Ectodermal cell (in vitro differentiated cells): ENCODE measurements around the gene DHX8.
"Not testable (repeated sequence)": the region's sequence is repeated elsewhere in the genome, so short reads cannot be mapped to it uniquely, and the experiment has no call there.

ENCODE experiments used
- H3K27ac ChIP-seq: 2 replicates; pipeline ENCODE4 v1.7.0; 2013; ENCODE audit warnings: mild to moderate bottlenecking, low read depth, low read length; ENCODE audit not compliant: insufficient read depth, poor library complexity, severe bottlenecking
- H3K27me3 ChIP-seq: 2 replicates; pipeline ENCODE4 v1.7.0; 2013; ENCODE audit warnings: mild to moderate bottlenecking, low read length; ENCODE audit not compliant: insufficient read depth, control insufficient read depth, poor library complexity, severe bottlenecking
- H3K36me3 ChIP-seq: one replicate; pipeline ENCODE4 v1.7.0; 2013; ENCODE audit warnings: low read length; ENCODE audit not compliant: control insufficient read depth, insufficient read depth
- H3K4me1 ChIP-seq: one replicate; pipeline ENCODE4 v1.7.0; 2013; ENCODE audit warnings: low read length; ENCODE audit not compliant: control insufficient read depth, insufficient read depth
- H3K4me3 ChIP-seq: 2 replicates; pipeline ENCODE4 v1.7.0; 2013; ENCODE audit warnings: low read depth, low read length, control low read depth; ENCODE audit not compliant: insufficient read depth
- H3K9me3 ChIP-seq: 2 replicates; pipeline ENCODE4 v1.7.0; 2013; ENCODE audit warnings: mild to moderate bottlenecking, low read length, moderate library complexity; ENCODE audit not compliant: control insufficient read depth
- WGBS, 2 experiments: methylation state at CpG; one replicate each; pipeline ENCODE4 v1.1.7; 2013; ENCODE audit warnings: missing lambda C conversion rate in 2 of 2; 5-methylcytosine and 5-hydroxymethylcytosine counted together

The DHX8 gene

GRCh38 chr17:43476306-43476705, 7.5 kb upstream of the DHX8 start:
- H3K27me3 ChIP-seq, H3K4me1 ChIP-seq, H3K9me3 ChIP-seq, H3K36me3 ChIP-seq, H3K4me3 ChIP-seq, H3K27ac ChIP-seq: not testable (repeated sequence)
- 94 to 95% methylated on average over 9 of the region's 9 CpGs for WGBS, 2 experiments

- no peaks in the 10 kb centered on the region for H3K36me3 ChIP-seq
- no peak overlapping the region for H3K27ac ChIP-seq
- WGBS, 2 experiments = 73 to 75% methylated on average over 8 of the region's 9 CpGs
- H3K4me3 ChIP-seq = no peak overlapping the region
- H3K9me3 ChIP-seq = no peaks in the 10 kb centered on the region
- no peaks in the 10 kb centered on the region for H3K4me1 ChIP-seq
- H3K27me3 ChIP-seq = no peaks in the 10 kb centered on the region
Observed at GRCh38 chr17:43477832-43478634, 5.7 kb upstream of the DHX8 start.

- no peak overlapping the region for H3K4me3 ChIP-seq
- no peaks in the 10 kb centered on the region for H3K9me3 ChIP-seq
- H3K27me3 ChIP-seq = no peaks in the 10 kb centered on the region
- H3K4me1 ChIP-seq = peaks cover 2% of the 10 kb centered on the region
- H3K36me3 ChIP-seq = no peaks in the 10 kb centered on the region
- H3K27ac ChIP-seq = no peak overlapping the region
- WGBS, 2 experiments = 87 to 91% methylated on average over 3 of the region's 3 CpGs
Observed at GRCh38 chr17:43479948-43480347, 3.8 kb upstream of the DHX8 start.

DNA sequence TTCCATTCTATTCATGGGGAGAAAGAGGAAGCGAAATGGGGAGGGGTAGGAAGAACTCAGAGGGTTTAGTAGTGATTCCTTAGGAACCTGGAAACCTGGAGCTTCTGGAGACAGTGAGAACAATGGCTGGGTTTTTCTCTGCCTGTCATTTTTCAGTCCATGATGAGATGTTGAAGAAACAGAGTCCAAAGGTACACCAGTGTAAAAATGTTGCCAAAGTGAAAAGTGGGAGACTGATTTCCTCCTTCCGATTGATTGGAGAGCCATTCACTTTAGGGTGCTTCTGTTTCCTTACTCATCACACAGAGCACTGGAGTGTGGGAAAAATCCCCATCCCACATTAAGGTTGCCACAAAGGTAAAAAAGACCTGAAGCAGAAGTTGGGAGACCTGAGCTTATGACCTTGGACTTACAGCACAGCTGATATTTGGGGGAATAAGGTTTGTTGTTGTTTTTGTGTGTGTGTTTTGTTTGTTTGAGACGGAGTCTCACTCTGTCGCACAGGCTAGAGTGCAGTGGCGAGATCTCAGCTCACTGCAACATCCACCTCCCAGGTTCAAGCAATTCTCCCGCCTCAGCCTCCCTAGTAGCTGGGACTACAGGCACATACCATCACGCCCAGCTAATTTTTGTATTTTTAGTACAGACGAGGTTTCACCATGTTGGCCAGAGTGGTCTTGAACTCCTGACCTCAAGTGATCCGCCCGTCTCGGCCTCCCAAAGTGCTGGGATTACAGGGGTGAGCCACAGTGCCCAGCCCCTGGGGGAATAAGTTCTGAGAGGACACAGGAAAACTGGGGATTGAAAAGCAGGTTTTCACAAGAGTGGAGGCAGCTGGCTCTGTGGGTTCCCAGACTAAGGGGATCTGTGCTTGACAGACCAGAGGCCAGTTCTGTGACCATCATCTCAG, 1.4 kb upstream of the DHX8 start:
- H3K4me3 ChIP-seq = no peak overlapping the region
- no peaks in the 10 kb centered on the region for H3K9me3 ChIP-seq
- H3K27me3 ChIP-seq = no peaks in the 10 kb centered on the region
- no peaks in the 10 kb centered on the region for H3K36me3 ChIP-seq
- no peak overlapping the region for H3K27ac ChIP-seq
- H3K4me1 ChIP-seq = peaks cover 13% of the 10 kb centered on the region
- 93 to 98% methylated on average over 11 of the region's 11 CpGs for WGBS, 2 experiments

DNA sequence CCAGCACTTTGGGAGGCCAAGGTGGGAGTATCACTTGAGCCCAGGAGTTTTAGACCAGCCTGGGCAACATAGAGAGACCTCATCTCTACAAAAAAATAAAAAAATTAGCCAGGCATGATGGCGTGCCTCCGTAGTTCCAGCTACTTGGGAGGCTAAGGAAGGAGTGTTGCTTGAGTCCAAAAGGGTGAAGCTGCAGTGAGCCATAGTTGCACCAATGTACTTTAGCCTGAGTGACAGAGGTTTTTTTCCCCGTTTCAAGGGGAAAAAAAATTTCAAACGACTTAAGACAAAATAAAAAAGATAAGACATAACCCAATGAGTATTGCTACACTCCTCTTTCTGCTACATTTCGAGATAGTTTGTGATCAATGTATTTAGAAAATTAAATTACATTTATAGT, 6.8 kb downstream of the DHX8 start:
- Histone ChIP-seq H3K36me3 (peaks cover 36% of the 10 kb centered on the region), H3K4me1 (peaks cover 4% of the 10 kb centered on the region), H3K27ac (no peak overlapping the region), H3K9me3 (no peaks in the 10 kb centered on the region), H3K4me3 (no peak overlapping the region), H3K27me3 (no peaks in the 10 kb centered on the region)
- WGBS, 2 experiments = 86 to 95% methylated on average over 3 to 4 of the region's 5 CpGs

GRCh38 chr17:43509440-43509839, 25.7 kb downstream of the DHX8 start:
- WGBS, 2 experiments = 92 to 96% methylated on average over 7 of the region's 7 CpGs
- peaks cover 36% of the 10 kb centered on the region for H3K36me3 ChIP-seq
- not testable (repeated sequence) for H3K4me3 ChIP-seq, H3K9me3 ChIP-seq, H3K27ac ChIP-seq, H3K27me3 ChIP-seq, H3K4me1 ChIP-seq

GRCh38 chr17:43511199-43511598, 27.4 kb downstream of the DHX8 start:
- H3K36me3 ChIP-seq = peaks cover 37% of the 10 kb centered on the region
- not testable (repeated sequence) for H3K4me1 ChIP-seq

GRCh38 chr17:43515656-43516055, 31.9 kb downstream of the DHX8 start:
- Histone ChIP-seq H3K36me3 (peaks cover 38% of the 10 kb centered on the region), H3K27ac (no peak overlapping the region), H3K27me3 (no peaks in the 10 kb centered on the region), H3K4me3 (no peak overlapping the region), H3K9me3 (no peaks in the 10 kb centered on the region), H3K4me1 (no peaks in the 10 kb centered on the region)
- 96 to 100% methylated on average over 1 of the region's 1 CpG for WGBS, 2 experiments

More at GRCh38 chr17:43511199-43511598, 27.4 kb downstream of the DHX8 start:
- not testable (repeated sequence) for H3K9me3 ChIP-seq, H3K27ac ChIP-seq, H3K4me3 ChIP-seq, H3K27me3 ChIP-seq
- 99% methylated on average over 3 of the region's 3 CpGs for WGBS, 2 experiments

DNA sequence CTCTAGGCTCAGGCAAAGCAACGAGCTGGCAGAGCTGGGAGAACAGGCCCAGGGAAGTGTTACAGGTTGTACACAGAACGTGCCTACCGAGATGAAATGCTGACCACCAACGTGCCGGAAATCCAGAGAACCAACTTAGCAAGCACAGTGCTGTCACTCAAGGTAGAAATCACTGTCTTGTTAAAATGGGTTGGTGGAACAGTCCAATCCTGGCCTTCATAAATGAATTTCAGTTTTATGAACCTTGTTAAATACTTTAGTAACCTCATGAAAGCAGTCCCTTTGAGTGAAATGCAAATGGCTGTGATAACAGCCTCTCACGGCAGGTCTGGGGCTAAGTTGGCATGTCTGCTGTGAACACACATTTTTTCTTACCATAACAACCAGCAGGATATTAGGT, 33.4 kb downstream of the DHX8 start:
- H3K4me1 ChIP-seq = no peaks in the 10 kb centered on the region
- peaks cover 46% of the 10 kb centered on the region for H3K36me3 ChIP-seq
- no peaks in the 10 kb centered on the region for H3K9me3 ChIP-seq
- H3K4me3 ChIP-seq = no peak overlapping the region
- 94 to 96% methylated on average over 5 to 6 of the region's 6 CpGs for WGBS, 2 experiments
- H3K27me3 ChIP-seq = no peaks in the 10 kb centered on the region
- no peak overlapping the region for H3K27ac ChIP-seq

- H3K4me1 ChIP-seq = no peaks in the 10 kb centered on the region
- no peak overlapping the region for H3K4me3 ChIP-seq
- H3K9me3 ChIP-seq = no peaks in the 10 kb centered on the region
- 95 to 97% methylated on average over 8 of the region's 8 CpGs for WGBS, 2 experiments
- H3K36me3 ChIP-seq = peaks cover 48% of the 10 kb centered on the region
- no peaks in the 10 kb centered on the region for H3K27me3 ChIP-seq
- H3K27ac ChIP-seq = no peak overlapping the region
Observed at GRCh38 chr17:43517615-43518386, 34.0 kb downstream of the DHX8 start.
